ENCODE results near the gene HNRNPAB. TPM values are rescaled to one million over a fixed set of nuclear protein-coding genes. Genes with fewer than 3 reads are reported as not detected.

HNRNPAB gene
- total RNA-seq, 4 donors from 2014 or later, result 98.4 to 135 (median 104) TPM

- TF ChIP-seq CTCF (IDR thresholded peaks at IDR 0.05) (no peak), POLR2AphosphoS5 (IDR thresholded peaks at IDR 0.05) (no peak), POLR2A (IDR thresholded peaks at IDR 0.05; ENCODE audit: low read depth) (no peak), EP300 (IDR thresholded peaks at IDR 0.05) (no peak)
- DNase-seq (ENCODE audit: extremely low spot score), result no peak
- Histone ChIP-seq H3K27ac (replicated peaks in 1 of 4) (no peak overlapping the region), H3K4me1 (peaks cover 0 to 9% (median 3%) of the 10 kb centered on the region in 4 donors), H3K36me3 (peaks cover 27 to 95% (median 69%) of the 10 kb centered on the region in 4 donors), H3K4me3 (no peak overlapping the region), H3K27me3 (no peaks in the 10 kb centered on the region), H3K9me3 (no peaks in the 10 kb centered on the region)
- WGBS, result 68% methylated on average over 3 of the region's 3 CpGs
- intact Hi-C loops (cut with DNase I), result no loop called here
Observed at GRCh38 chr5:178218827-178219226, 14.5 kb downstream of the HNRNPAB start.

- WGBS, result 80% methylated on average over 3 of the region's 3 CpGs
- no peak for DNase-seq (ENCODE audit: extremely low spot score)
- H3K27me3 ChIP-seq, result no peaks in the 10 kb centered on the region
- H3K4me1 ChIP-seq, result peaks cover 0 to 5% (median 2%) of the 10 kb centered on the region in 4 donors
- no peak for TF ChIP-seq CTCF (IDR thresholded peaks at IDR 0.05)
- no peak for TF ChIP-seq POLR2AphosphoS5 (IDR thresholded peaks at IDR 0.05)
- TF ChIP-seq EP300 (IDR thresholded peaks at IDR 0.05), result no peak
- no peak for TF ChIP-seq POLR2A (IDR thresholded peaks at IDR 0.05; ENCODE audit: low read depth)
- H3K4me3 ChIP-seq, result no peak overlapping the region
- H3K9me3 ChIP-seq, result no peaks in the 10 kb centered on the region
- no peak overlapping the region for H3K27ac ChIP-seq (replicated peaks in 1 of 4)
- H3K36me3 ChIP-seq, result peaks cover 11 to 91% (median 58%) of the 10 kb centered on the region in 4 donors
- intact Hi-C loops (cut with DNase I), result no loop called here
Observed at GRCh38 chr5:178221282-178221681, 16.9 kb downstream of the HNRNPAB start.

DNA sequence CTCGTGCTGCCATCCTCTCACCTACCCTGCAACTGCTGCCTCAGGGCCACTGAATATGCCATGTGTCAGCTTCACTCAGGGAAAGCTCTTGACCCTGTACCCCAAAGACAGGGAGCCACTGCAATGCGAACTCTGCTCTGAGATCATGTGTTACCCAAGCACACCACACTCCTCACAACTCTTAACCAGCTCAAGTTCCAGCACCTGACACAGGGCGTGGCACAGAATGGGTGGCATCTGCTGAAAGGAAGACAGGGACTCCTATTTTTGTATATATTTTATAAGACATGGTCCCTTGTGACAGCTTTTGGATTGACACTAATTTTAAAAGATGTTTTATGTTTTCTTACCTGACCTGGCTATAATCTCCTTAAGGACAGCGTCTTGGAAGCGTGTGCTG is 17.5 kb downstream of the HNRNPAB start:
- intact Hi-C loops (cut with DNase I), result no loop called here
- H3K4me3 ChIP-seq, result no peak overlapping the region
- no peak for TF ChIP-seq POLR2A (IDR thresholded peaks at IDR 0.05; ENCODE audit: low read depth)
- no peak for TF ChIP-seq POLR2AphosphoS5 (IDR thresholded peaks at IDR 0.05)
- TF ChIP-seq EP300 (IDR thresholded peaks at IDR 0.05), result no peak
- TF ChIP-seq CTCF (IDR thresholded peaks at IDR 0.05), result no peak
- peaks cover 5 to 91% (median 57%) of the 10 kb centered on the region in 4 donors for H3K36me3 ChIP-seq
- no peak for DNase-seq (ENCODE audit: extremely low spot score)
- peaks cover 0 to 5% (median 2%) of the 10 kb centered on the region in 4 donors for H3K4me1 ChIP-seq
- no peaks in the 10 kb centered on the region for H3K9me3 ChIP-seq
- H3K27me3 ChIP-seq, result no peaks in the 10 kb centered on the region
- 86% methylated on average over 3 of the region's 5 CpGs for WGBS
- H3K27ac ChIP-seq (replicated peaks in 1 of 4), result no peak overlapping the region

DNA sequence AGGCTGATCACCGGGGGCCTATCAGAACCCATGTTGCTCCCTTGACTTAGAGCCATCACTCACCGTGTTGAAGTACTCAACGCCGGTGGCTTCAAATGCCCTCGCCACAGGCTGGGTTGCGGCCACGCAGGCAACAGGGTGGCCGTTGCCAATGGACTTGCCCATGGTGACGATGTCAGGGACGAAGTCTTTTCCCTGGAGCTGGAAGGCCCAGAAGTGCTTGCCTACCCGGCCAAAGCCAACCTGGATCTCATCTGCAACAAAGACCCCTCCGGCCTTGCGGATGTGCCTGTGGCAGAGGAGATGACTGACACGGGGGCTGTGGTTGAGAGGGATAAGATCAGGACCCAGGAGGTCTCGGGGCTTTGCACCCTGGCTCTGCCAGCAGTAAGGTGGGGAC is 18.0 kb downstream of the HNRNPAB start:
- Histone ChIP-seq H3K36me3 (peaks cover 2 to 91% (median 59%) of the 10 kb centered on the region in 4 donors), H3K27ac (replicated peaks in 1 of 4) (no peak overlapping the region), H3K4me1 (peaks cover 0 to 5% (median 2%) of the 10 kb centered on the region in 4 donors), H3K9me3 (no peaks in the 10 kb centered on the region), H3K27me3 (no peaks in the 10 kb centered on the region), H3K4me3 (no peak overlapping the region)
- intact Hi-C loops (cut with DNase I), result no loop called here
- no peak for TF ChIP-seq POLR2AphosphoS5 (IDR thresholded peaks at IDR 0.05)
- no peak for TF ChIP-seq POLR2A (IDR thresholded peaks at IDR 0.05; ENCODE audit: low read depth)
- no peak for TF ChIP-seq CTCF (IDR thresholded peaks at IDR 0.05)
- TF ChIP-seq EP300 (IDR thresholded peaks at IDR 0.05), result no peak
- DNase-seq (ENCODE audit: extremely low spot score), result no peak
- 98% methylated on average over 10 of the region's 15 CpGs for WGBS

- H3K36me3 ChIP-seq, result peaks cover 7 to 94% (median 66%) of the 10 kb centered on the region in 4 donors
- no peak overlapping the region for H3K4me3 ChIP-seq
- H3K27me3 ChIP-seq, result no peaks in the 10 kb centered on the region
- H3K9me3 ChIP-seq, result no peaks in the 10 kb centered on the region
- DNase-seq (ENCODE audit: extremely low spot score), result no peak
- TF ChIP-seq POLR2AphosphoS5 (IDR thresholded peaks at IDR 0.05), result no peak
- no peak for TF ChIP-seq EP300 (IDR thresholded peaks at IDR 0.05)
- TF ChIP-seq CTCF (IDR thresholded peaks at IDR 0.05), result no peak
- TF ChIP-seq POLR2A (IDR thresholded peaks at IDR 0.05; ENCODE audit: low read depth), result no peak
- 88% methylated on average over 5 of the region's 5 CpGs for WGBS
- peaks cover 0 to 5% (median 2%) of the 10 kb centered on the region in 4 donors for H3K4me1 ChIP-seq
- no peak overlapping the region for H3K27ac ChIP-seq (replicated peaks in 1 of 4)
- intact Hi-C loops (cut with DNase I), result no loop called here
Observed at GRCh38 chr5:178223196-178223773, 19.0 kb downstream of the HNRNPAB start.
